Activated CD4-positive, alpha-beta T cell treated with anti-CD3 and anti-CD28 coated beads for 36 hours (primary cell): ENCODE data around the gene MLLT6. TPM values are rescaled to one million over a fixed set of nuclear protein-coding genes. Genes with fewer than 3 reads are reported as not detected.

Experiments
- ATAC-seq: fragments of 200-7000 bp; cut with Tn5 transposase; one replicate; pipeline ENCODE4 v1.10.0; 2021; ENCODE audit warnings: mild to moderate bottlenecking, moderate library complexity
- CTCF ChIA-PET: fragments of 350-600 bp; sonication (Branson Sonifier 250); formaldehyde crosslinking; loops from one replicate; lab custom pipeline; 2021; ENCODE audit warnings: antibody characterized with exemption; lab: Charles Lee
- POLR2A ChIA-PET: fragments of 350-600 bp; sonication (Branson Sonifier 250); formaldehyde crosslinking; loops from one replicate; lab custom pipeline; 2021; ENCODE audit warnings: antibody characterized with exemption, inconsistent platforms; lab: Charles Lee
- DNase-seq: peaks from one replicate; pipeline ENCODE4 v3.0.0-alpha.2; 2020
- H3K27ac Mint-ChIP-seq: one replicate; pipeline ENCODE4 v1.8.0; 2021; ENCODE audit warnings: mixed read lengths
- H3K27me3 Mint-ChIP-seq: one replicate; pipeline ENCODE4 v1.8.0; 2021; ENCODE audit warnings: mixed read lengths
- H3K36me3 Mint-ChIP-seq: one replicate; pipeline ENCODE4 v1.8.0; 2021; ENCODE audit warnings: low read depth, mixed read lengths
- H3K4me1 Mint-ChIP-seq: one replicate; pipeline ENCODE4 v1.8.0; 2021; ENCODE audit warnings: mixed read lengths
- H3K4me3 Mint-ChIP-seq: one replicate; pipeline ENCODE4 v1.8.0; 2021; ENCODE audit warnings: mild to moderate bottlenecking, moderate library complexity, mixed read lengths
- H3K9me3 Mint-ChIP-seq: one replicate; pipeline ENCODE4 v1.8.0; 2021; ENCODE audit warnings: low read depth, mixed read lengths
- intact Hi-C, 2 experiments: fragments of 100-400 bp; cut with DNase I in 1 of 2; cut with micrococcal nuclease in 1 of 2; formaldehyde crosslinking; loops; one replicate each; pipeline versions ENCODE4 v1.14.2 to v1.15.1; 2022 to 2024; cut with DNase I, micrococcal nuclease
- total RNA-seq, 2 experiments: library from RNA; stranded (reverse); gene quantifications; one replicate each; pipeline ENCODE4 v1.2.3, GENCODE V29; 2021

The MLLT6 gene
- total RNA-seq, 2 experiments from 2014 or later: 168 to 174 TPM

- Mint-ChIP-seq H3K36me3 (peaks cover 30% of the 10 kb centered on the region), H3K9me3 (no peaks in the 10 kb centered on the region)
- POLR2A ChIA-PET: interaction anchor here (0.6 to 3.4 kb wide), 5 partner anchors 26 to 186 kb away, joined by 3 to 20 read pairs (median 3); partner anchors contain the start of genes EPOP and PSMB3
Measured at GRCh38 chr17:38701504-38702165, 3.4 kb upstream of the MLLT6 start.

GRCh38 chr17:38702166-38702915, 2.7 kb upstream of the MLLT6 start:
- ATAC-seq: peak; percentile 10
- peak overlapping the region; percentile 100 for H3K27ac Mint-ChIP-seq
- peak overlapping the region; percentile 95 for H3K4me3 Mint-ChIP-seq
- H3K27me3 Mint-ChIP-seq: no peaks in the 10 kb centered on the region
- H3K9me3 Mint-ChIP-seq: no peaks in the 10 kb centered on the region
- intact Hi-C loops: loop anchor here (2.0 to 5.0 kb wide), 8 partner anchors 122 to 1295 kb away; partner anchors contain the start of genes SYNRG (in 2 of the 2), ACACA (in 1 of the 2), CWC25 (in 1 of the 2) and FBXL20 (in 1 of the 2)
- H3K36me3 Mint-ChIP-seq: peaks cover 33% of the 10 kb centered on the region
- peak; percentile 92 for DNase-seq
- H3K4me1 Mint-ChIP-seq: peaks cover 48% of the 10 kb centered on the region
- ChIA-PET POLR2A (interaction anchor here (0.7 to 3.4 kb wide), 4 partner anchors 26 to 186 kb away, joined by 3 to 20 read pairs (median 4); partner anchors contain the start of genes EPOP and PSMB3), CTCF (interaction anchor here (0.5 to 2.1 kb wide), 5 partner anchors 25 to 144 kb away, joined by 3 to 11 read pairs (median 4); no protein-coding TSS in a partner anchor)

More at GRCh38 chr17:38701504-38702165, 3.4 kb upstream of the MLLT6 start:
- Mint-ChIP-seq H3K27me3 (no peaks in the 10 kb centered on the region), H3K27ac (peak overlapping the region; percentile 93), H3K4me1 (peaks cover 48% of the 10 kb centered on the region), H3K4me3 (peak overlapping the region; percentile 72)
- DNase-seq: peak; percentile 93
- ATAC-seq: peak; percentile 76
- CTCF ChIA-PET: interaction anchor here (0.8 to 2.1 kb wide), 7 partner anchors 14 to 34 kb away, joined by 3 to 11 read pairs (median 4); partner anchors contain the start of gene EPOP
- intact Hi-C loops: loop anchor here (1.0 to 5.0 kb wide), 21 partner anchors 24 to 1294 kb away; partner anchors contain the start of genes PSMB3 (in 2 of the 2), SYNRG (in 2 of the 2), ACACA (in 1 of the 2) and CISD3 (in 1 of the 2)

- POLR2A ChIA-PET: interaction anchor here (1.2 to 3.4 kb wide), 2 partner anchors 27 to 165 kb away, joined by 3 to 20 read pairs; partner anchors contain the start of gene EPOP
- Mint-ChIP-seq H3K9me3 (no peaks in the 10 kb centered on the region), H3K4me3 (peak overlapping the region; percentile 95), H3K27me3 (no peaks in the 10 kb centered on the region), H3K4me1 (peaks cover 49% of the 10 kb centered on the region), H3K27ac (peak overlapping the region; percentile 100), H3K36me3 (peaks cover 41% of the 10 kb centered on the region)
- DNase-seq (no peak), ATAC-seq (no peak)
- CTCF ChIA-PET: interaction anchor here (0.5 to 0.7 kb wide), 3 partner anchors 24 to 145 kb away, joined by 3 read pairs; no protein-coding TSS in a partner anchor
- intact Hi-C loops: loop anchor here (2.0 to 5.0 kb wide), 8 partner anchors 122 to 1296 kb away; partner anchors contain the start of genes SYNRG (in 2 of the 2), ACACA (in 1 of the 2), CWC25 (in 1 of the 2) and FBXL20 (in 1 of the 2)
Measured at GRCh38 chr17:38702916-38703741, 1.9 kb upstream of the MLLT6 start.

- Mint-ChIP-seq H3K27ac (peak overlapping the region; percentile 100), H3K36me3 (peaks cover 45% of the 10 kb centered on the region), H3K9me3 (no peaks in the 10 kb centered on the region), H3K4me3 (peak overlapping the region; percentile 95), H3K4me1 (peaks cover 50% of the 10 kb centered on the region), H3K27me3 (no peaks in the 10 kb centered on the region)
- POLR2A ChIA-PET: interaction anchor here (0.6 to 1.4 kb wide), 5 partner anchors 15 to 164 kb away, joined by 3 to 7 read pairs (median 3); partner anchors contain the start of gene RPL23
- intact Hi-C loops: loop anchor here (2.0 to 5.0 kb wide), 8 partner anchors 121 to 1297 kb away; partner anchors contain the start of genes SYNRG (in 2 of the 2), ACACA (in 1 of the 2), CWC25 (in 1 of the 2) and FBXL20 (in 1 of the 2)
- peak; percentile 93 for DNase-seq
- ATAC-seq: peak; percentile 12
- CTCF ChIA-PET: interaction anchor here (0.6 to 1.4 kb wide), 6 partner anchors 25 to 450 kb away, joined by 3 to 5 read pairs (median 4); partner anchors contain the start of gene EPOP
Measured at GRCh38 chr17:38703742-38704605, 1.1 kb upstream of the MLLT6 start.

GRCh38 chr17:38705523-38705802, 390 bp downstream of the MLLT6 start:
- Mint-ChIP-seq H3K4me1 (peaks cover 48% of the 10 kb centered on the region), H3K36me3 (peaks cover 55% of the 10 kb centered on the region), H3K27me3 (no peaks in the 10 kb centered on the region), H3K4me3 (peak overlapping the region; percentile 95), H3K27ac (no peak overlapping the region), H3K9me3 (no peaks in the 10 kb centered on the region)
- DNase-seq (no peak), ATAC-seq (no peak)
- ChIA-PET CTCF (interaction anchor here (1.0 to 1.4 kb wide), 2 partner anchors 30 to 448 kb away, joined by 3 to 5 read pairs; no protein-coding TSS in a partner anchor), POLR2A (interaction anchor here (1.0 to 1.4 kb wide), 3 partner anchors 23 to 148 kb away, joined by 3 to 7 read pairs (median 3); partner anchors contain the start of gene RPL23)
- intact Hi-C loops: no loop called here

GRCh38 chr17:38705803-38706504, 881 bp downstream of the MLLT6 start:
- ATAC-seq (no peak), DNase-seq (peak; percentile 55)
- Mint-ChIP-seq H3K4me1 (peaks cover 48% of the 10 kb centered on the region), H3K4me3 (peak overlapping the region; percentile 95), H3K27me3 (no peaks in the 10 kb centered on the region), H3K27ac (peak overlapping the region; percentile 93), H3K9me3 (no peaks in the 10 kb centered on the region), H3K36me3 (peaks cover 59% of the 10 kb centered on the region)
- POLR2A ChIA-PET: interaction anchor here (0.9 to 1.6 kb wide), 4 partner anchors 9 to 46 kb away, joined by 3 to 5 read pairs (median 4); no protein-coding TSS in a partner anchor
- intact Hi-C loops: no loop called here
- CTCF ChIA-PET: interaction anchor here (0.6 to 1.8 kb wide), 8 partner anchors 12 to 61 kb away, joined by 3 to 16 read pairs (median 6); partner anchors contain the start of genes EPOP and PSMB3

GRCh38 chr17:38706505-38707216, 1.6 kb downstream of the MLLT6 start:
- peaks cover 50% of the 10 kb centered on the region for H3K4me1 Mint-ChIP-seq
- peak overlapping the region; percentile 95 for H3K4me3 Mint-ChIP-seq
- POLR2A ChIA-PET: interaction anchor here (0.5 to 1.6 kb wide), 5 partner anchors 8 to 45 kb away, joined by 3 to 5 read pairs (median 4); no protein-coding TSS in a partner anchor
- H3K36me3 Mint-ChIP-seq: peaks cover 66% of the 10 kb centered on the region
- ATAC-seq (no peak), DNase-seq (peak; percentile 48)
- no peaks in the 10 kb centered on the region for H3K9me3 Mint-ChIP-seq
- intact Hi-C loops: no loop called here
- CTCF ChIA-PET: interaction anchor here (0.6 to 2.4 kb wide), 10 partner anchors 11 to 91 kb away, joined by 3 to 16 read pairs (median 5); partner anchors contain the start of genes EPOP and PSMB3
- peak overlapping the region; percentile 93 for H3K27ac Mint-ChIP-seq
- no peaks in the 10 kb centered on the region for H3K27me3 Mint-ChIP-seq

DNA sequence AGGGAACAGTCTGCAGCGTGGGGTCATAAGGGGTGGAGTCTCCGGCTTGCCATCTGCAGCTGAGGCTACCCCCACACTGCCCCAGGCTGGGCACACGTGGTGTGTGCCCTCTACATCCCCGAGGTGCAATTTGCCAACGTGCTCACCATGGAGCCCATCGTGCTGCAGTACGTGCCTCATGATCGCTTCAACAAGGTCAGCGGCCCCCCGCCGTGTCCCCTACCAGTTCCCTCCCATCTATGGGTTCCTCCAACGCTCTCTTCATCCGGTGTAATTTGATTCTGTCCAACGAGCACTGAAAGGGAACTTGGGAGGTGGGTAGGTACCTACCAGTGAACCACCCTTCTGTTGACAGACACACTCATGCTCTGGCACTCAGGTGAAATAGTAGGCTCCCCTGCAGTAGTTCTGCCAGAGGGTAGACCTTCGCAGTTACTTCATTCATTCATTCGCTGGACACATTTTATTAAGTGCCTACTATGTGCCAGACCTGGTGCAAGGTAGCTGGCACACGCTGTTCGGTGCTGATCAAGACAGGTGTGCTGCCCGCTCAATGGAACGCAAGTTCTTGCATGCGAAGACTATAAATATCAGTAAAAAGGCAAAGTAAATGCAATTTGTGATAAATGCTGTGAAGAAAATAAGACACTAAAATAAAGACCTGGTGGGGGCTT, 2.7 kb downstream of the MLLT6 start:
- Mint-ChIP-seq H3K4me1 (peaks cover 55% of the 10 kb centered on the region), H3K9me3 (no peaks in the 10 kb centered on the region), H3K27ac (peak overlapping the region; percentile 93), H3K36me3 (peaks cover 75% of the 10 kb centered on the region), H3K4me3 (peak overlapping the region; percentile 95), H3K27me3 (no peaks in the 10 kb centered on the region)
- DNase-seq (no peak), ATAC-seq (no peak)
- POLR2A ChIA-PET: no interaction called here
- CTCF ChIA-PET: interaction anchor here (1.3 to 2.4 kb wide), 5 partner anchors 10 to 40 kb away, joined by 3 to 16 read pairs (median 9); no protein-coding TSS in a partner anchor
- intact Hi-C loops: no loop called here
